Fibroblast of the conjunctiva (primary cell): ENCODE data around the gene PCSK5.

Experiments
- DNase-seq: peaks from one replicate; pipeline ENCODE4 v3.0.0-alpha.2; 2010; ENCODE audit warnings: low read depth

Gene PCSK5

GRCh38 chr9:76191493-76191892, 301.0 kb downstream of the PCSK5 start:
- DNase-seq = no peak

DNA sequence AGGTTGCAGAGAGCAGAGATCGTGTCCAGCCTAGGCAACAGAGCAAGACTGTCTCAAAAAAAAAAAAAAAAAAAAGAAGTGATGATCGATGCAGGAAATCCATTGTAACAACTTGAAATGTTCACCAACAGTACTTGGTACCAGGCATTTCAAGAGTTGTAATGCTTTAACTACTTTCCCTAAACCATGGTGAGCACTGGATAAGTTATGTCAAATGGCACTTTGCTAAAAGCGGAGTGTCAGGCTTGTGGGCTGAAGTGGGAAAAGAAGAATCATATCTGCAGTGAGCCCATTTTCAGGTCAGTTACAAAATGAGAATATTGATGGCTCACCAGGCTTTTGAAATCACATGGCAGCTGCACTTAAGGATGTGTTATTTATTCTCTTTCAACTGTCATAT, 301.5 kb downstream of the PCSK5 start:
- no peak for DNase-seq

- DNase-seq = no peak
Measured at GRCh38 chr9:76194896-76195295, 304.4 kb downstream of the PCSK5 start.

- peak; percentile 67 for DNase-seq
Measured at GRCh38 chr9:76198336-76198735, 307.9 kb downstream of the PCSK5 start.

- no peak for DNase-seq
Measured at GRCh38 chr9:76200315-76200714, 309.8 kb downstream of the PCSK5 start.

- no peak for DNase-seq
Measured at GRCh38 chr9:76200745-76201144, 310.3 kb downstream of the PCSK5 start.

DNA sequence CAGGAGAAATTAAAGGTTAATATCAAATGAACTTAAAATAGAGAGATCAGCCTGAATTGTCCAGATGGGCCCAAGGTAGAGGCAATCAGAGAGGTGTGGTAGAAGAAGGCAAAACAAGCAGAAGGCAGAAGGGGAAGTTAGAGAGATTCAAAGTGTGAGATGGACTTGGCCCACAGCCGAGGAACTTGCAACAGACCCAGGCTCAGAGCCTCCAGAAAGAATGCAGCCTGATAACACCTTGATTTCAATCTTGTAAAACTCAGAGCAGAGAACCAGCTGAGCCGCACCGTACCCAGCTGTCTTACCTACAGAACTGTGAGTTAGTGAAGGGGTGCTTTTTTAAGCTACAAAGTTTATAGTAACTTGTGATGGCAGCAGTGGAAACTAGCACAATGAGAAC, 312.9 kb downstream of the PCSK5 start:
- DNase-seq = no peak

- no peak for DNase-seq
Measured at GRCh38 chr9:76206821-76207220, 316.3 kb downstream of the PCSK5 start.

- no peak for DNase-seq
Measured at GRCh38 chr9:76213751-76214150, 323.3 kb downstream of the PCSK5 start.

DNA sequence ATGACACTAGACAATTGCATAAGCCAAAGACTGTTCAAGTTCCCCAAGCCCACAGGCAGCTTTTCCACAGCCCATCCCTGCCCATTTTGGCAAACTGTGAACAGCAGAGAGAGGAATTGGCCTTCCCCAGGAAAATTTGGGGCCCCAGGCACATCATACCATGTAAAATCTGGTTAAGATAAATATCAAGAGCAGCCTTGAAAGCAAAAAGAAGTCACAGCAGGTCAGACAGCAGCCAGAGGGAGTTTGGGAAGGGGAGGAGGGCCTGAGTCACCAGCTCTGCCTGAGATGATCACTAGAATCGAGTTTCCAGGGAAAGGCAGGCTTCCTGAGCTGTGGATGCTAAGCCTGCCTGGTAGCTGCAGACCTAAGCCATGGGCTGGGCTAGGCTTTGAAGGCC, 324.6 kb downstream of the PCSK5 start:
- DNase-seq = peak; percentile 5

DNA sequence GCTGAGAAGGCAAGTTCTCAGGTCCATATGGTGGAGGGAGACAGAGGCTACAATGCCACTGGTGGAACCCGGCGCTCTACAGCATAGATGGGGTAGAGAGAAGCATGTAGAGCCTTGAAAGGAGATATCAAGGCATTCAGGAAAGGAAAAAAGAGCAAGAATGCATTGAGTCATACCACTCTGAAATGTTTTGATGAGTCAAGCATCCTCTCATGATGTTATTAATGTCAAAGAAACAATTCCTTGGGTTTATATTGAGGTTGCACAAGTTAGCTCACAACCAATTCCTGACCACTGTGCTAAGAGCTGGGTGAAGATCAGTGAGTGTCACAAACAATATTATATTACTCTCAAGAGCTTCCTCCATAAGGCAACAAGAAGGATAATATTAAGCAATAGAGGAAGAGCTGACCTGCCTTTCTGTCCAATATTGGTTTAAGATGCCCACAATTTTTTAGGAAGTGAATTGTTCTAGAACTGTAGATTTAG, 325.7 kb downstream of the PCSK5 start:
- DNase-seq = peak; percentile 58

GRCh38 chr9:76218117-76218885, 327.8 kb downstream of the PCSK5 start:
- DNase-seq = no peak

DNA sequence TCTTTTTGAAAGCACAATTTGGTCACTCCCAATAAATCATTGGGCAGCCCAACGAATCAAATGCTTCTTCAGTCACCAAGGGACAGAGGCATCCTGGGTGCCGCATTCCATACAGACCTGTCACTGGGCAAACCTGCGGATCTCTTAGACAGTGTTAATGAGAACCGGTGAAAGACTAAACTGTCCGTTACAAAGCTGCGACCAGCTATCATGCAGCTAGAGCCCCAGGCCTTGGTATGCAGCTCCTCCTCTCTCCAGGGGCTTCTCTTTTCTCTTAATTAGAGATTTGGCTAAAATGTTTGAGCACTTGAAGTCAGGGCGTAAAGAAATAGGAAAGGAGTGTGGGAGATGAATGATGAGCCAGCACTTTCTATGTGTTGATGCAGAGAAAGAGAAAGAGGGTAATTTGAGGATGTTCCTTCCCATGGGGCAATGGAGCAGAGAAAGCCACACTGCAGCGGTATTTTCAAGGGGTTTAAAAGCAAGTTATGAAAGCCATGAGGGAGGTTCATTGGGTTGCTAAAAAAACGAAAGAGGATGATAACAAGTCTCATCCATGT, 328.5 kb downstream of the PCSK5 start:
- no peak for DNase-seq

DNA sequence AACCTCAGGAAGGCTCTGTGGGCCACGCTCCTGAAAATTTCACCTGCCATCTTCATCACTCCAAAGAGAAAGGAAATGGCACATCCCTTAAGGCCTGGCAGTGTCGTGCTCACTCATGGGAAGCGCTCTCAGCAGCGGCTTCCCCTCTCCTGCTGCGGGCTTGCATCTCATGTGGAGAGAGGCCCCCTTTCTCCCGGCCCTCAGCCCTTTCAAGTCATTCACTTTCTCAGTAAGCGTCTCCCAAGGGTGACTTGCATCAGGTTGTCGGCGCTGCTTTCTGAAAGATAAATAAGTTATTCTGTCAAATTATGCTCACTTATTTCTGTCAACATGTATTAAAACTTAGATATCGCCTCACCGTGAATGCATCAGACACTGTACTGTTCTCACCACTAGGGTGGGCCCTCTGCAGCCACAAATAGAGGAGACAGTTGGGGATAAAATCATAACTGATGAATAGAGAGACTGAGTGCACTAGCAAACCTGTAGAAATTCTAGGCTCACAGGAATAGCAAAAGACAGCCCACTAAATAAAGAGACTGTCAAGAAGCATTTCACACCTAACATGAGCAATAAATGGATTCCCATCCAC, 329.2 kb downstream of the PCSK5 start:
- DNase-seq = no peak

GRCh38 chr9:76221423-76221822, 330.9 kb downstream of the PCSK5 start:
- DNase-seq = no peak

DNA sequence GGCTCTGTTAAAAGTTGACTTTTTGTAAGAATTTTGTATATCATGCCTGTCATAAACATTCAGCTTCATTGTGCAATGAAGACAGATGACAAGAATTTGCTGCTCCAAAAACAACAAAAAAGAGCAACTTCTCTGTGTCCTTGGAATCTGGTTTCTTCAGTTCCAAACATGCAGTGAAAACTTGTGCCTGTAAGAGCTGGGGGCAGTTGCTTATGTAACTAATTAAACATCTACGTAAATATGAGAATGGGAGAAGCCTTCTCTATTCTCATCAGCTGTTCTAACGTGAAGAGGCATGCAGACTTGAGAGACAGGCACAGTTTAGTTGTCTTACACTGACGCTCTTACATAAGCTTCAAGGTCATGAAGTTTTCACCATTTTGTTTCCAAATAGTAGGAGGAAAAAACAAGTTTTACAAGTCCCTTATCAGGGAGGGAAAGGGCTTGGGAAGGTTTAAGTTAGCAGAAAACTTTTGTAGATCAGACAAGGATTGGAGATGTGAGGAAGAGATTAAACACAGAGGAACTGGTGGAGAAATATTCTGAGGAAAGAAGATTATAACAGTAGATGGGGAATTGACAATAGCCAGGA, 333.4 kb downstream of the PCSK5 start:
- DNase-seq = peak; percentile 13

DNA sequence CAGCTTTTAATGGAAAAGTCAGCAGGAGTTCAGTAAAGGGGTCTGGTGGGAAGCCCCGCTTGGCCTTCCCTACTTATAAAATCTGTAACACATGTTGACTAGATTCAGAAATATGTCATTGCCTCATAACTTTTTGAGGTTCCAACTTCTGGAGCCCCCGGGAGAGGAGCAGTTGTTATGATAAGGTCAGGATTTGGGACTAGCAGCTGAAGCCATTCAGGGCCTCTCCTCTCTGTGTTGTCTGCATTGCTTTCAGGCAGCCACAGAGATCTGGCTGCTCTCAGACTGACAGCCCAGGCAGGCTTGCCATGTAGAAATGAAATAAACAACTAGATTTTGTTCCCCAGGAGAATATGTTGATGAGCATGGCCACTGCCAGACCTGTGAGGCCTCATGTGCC, 336.7 kb downstream of the PCSK5 start:
- DNase-seq = no peak

GRCh38 chr9:76231001-76231400, 340.5 kb downstream of the PCSK5 start:
- DNase-seq = no peak

DNA sequence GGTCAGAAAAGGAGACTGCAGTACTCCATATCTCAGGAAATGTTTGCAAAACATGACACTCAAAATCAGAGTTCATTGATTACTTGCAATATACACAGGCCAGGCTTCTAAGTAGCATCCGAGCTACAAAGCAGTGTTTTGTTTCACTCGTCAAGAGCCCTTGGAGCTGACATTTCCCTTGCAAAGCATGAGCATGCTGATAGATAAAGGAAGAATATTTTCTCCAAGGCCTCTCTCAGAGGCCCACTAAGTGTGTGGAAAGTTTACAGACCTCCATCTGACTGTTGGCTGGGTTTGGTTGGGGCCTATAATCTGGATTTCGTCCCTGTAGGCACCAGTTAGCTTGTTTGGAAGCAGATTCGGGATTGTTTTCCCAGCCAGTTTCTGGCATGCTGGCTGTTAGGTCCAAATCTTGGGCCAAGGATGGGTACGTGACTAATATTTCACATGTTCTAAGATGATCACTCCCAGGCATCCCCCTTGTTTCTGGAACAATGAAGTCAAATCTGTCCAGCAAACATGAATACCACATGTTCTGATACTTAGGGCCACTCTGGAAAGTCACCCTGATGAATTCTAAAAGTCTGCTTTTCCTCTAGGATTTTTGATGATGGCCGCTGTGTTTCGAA, 342.5 kb downstream of the PCSK5 start:
- DNase-seq = no peak

GRCh38 chr9:76240578-76240977, 350.1 kb downstream of the PCSK5 start:
- DNase-seq = no peak

GRCh38 chr9:76245518-76245917, 355.0 kb downstream of the PCSK5 start:
- no peak for DNase-seq

DNA sequence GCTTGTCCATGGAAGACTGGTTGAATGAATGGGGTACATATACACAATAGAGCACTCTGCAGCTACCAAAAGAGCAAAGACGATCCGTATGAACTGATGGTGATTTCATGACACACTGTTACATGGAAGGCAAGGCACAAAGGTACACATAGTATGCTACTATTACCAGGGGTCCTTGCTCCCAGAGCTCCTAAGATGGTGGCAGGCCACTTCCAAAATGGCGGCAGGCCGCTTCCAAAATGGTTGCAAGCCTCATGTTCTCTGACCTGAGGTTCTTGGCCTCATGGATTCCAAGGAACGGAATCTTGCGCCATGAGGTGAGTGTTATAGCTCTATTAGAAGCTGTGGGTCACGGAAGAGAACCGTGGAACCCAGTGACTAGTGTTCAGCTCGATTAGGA, 356.2 kb downstream of the PCSK5 start:
- DNase-seq = no peak

DNA sequence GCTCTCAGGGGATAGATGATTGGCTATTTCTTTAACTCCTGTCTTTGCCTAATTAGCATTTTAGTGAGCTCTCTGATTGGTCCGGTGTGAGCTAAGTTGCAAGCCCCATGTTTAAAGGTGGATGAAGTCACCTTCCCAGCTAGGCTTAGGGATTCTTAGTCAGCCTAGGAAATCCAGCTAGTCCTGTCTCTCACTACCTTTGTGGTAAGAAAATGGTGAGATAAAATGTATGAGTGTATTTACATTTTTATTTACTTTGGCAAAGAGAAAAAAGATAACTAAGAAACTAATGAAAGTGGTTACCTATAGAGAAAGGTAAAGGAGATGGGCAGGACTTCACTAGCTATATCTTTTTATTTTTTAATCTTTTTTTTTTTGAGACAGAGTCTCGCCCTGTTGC, 357.0 kb downstream of the PCSK5 start:
- no peak for DNase-seq
